GM06990 (cell line): ENCODE data around the gene GPD1.

Source experiments
- DNase-seq: peaks from one replicate; pipeline ENCODE4 v3.0.0-alpha.2; 2011; ENCODE audit not compliant: insufficient read length; ENCODE audit errors: extremely low read depth
- H3K27me3 ChIP-seq: replicated peaks from 2 replicates; pipeline ENCODE4 v1.6.0; 2011; ENCODE audit warnings: low read length; ENCODE audit not compliant: control insufficient read depth, insufficient read depth
- H3K36me3 ChIP-seq: 2 replicates; pipeline ENCODE4 v1.5.1; 2011; ENCODE audit warnings: low read length; ENCODE audit not compliant: control insufficient read depth, insufficient read depth
- H3K4me3 ChIP-seq: replicated peaks from 2 replicates; pipeline ENCODE4 v1.5.1; 2011; ENCODE audit warnings: low read depth, mild to moderate bottlenecking, control low read depth, low read length
- CTCF ChIP-seq: IDR thresholded peaks from 2 replicates; pipeline ENCODE4 v1.5.1; 2011; ENCODE audit warnings: low read length, control low read depth, mild to moderate bottlenecking, inconsistent platforms; ENCODE audit not compliant: insufficient read depth, poor library complexity, severe bottlenecking

GPD1 gene

GRCh38 chr12:50058743-50059312 is 45.0 kb upstream of the GPD1 start:
- DNase-seq = no peak
- Histone ChIP-seq H3K36me3 (no peaks in the 10 kb centered on the region), H3K27me3 (peaks cover 6% of the 10 kb centered on the region), H3K4me3 (no peak overlapping the region)
- no peak for TF ChIP-seq CTCF

- peaks cover 8% of the 10 kb centered on the region for H3K27me3 ChIP-seq
- TF ChIP-seq CTCF = no peak
Observed at GRCh38 chr12:50059440-50060119, 44.2 kb upstream of the GPD1 start.

GRCh38 chr12:50060120-50060468 is 43.7 kb upstream of the GPD1 start:
- Histone ChIP-seq H3K27me3 (peaks cover 8% of the 10 kb centered on the region), H3K4me3 (no peak overlapping the region), H3K36me3 (no peaks in the 10 kb centered on the region)
- no peak for TF ChIP-seq CTCF
- DNase-seq = no peak

More at GRCh38 chr12:50059440-50060119, 44.2 kb upstream of the GPD1 start:
- H3K4me3 ChIP-seq = no peak overlapping the region
- DNase-seq = no peak
- H3K36me3 ChIP-seq = no peaks in the 10 kb centered on the region

GRCh38 chr12:50061171-50061570 is 42.6 kb upstream of the GPD1 start:
- DNase-seq = no peak
- TF ChIP-seq CTCF = no peak
- H3K27me3 ChIP-seq = peaks cover 8% of the 10 kb centered on the region
- H3K36me3 ChIP-seq = no peaks in the 10 kb centered on the region
- H3K4me3 ChIP-seq = no peak overlapping the region

- TF ChIP-seq CTCF = no peak
- no peaks in the 10 kb centered on the region for H3K36me3 ChIP-seq
- H3K27me3 ChIP-seq = peaks cover 4% of the 10 kb centered on the region
- DNase-seq = no peak
- H3K4me3 ChIP-seq = no peak overlapping the region
Observed at GRCh38 chr12:50061946-50062686, 41.7 kb upstream of the GPD1 start.
